Measurements from ENCODE around the gene GLG1. TPM values are rescaled to one million over a fixed set of nuclear protein-coding genes. Genes with fewer than 3 reads are reported as not detected.
A peak's percentile ranks its signal among the peaks of the same experiment; 100 is the strongest.

Gene GLG1
- total and polyA plus RNA-seq, 7 donors, result 19.7 to 107 (median 60.1) TPM

DNA sequence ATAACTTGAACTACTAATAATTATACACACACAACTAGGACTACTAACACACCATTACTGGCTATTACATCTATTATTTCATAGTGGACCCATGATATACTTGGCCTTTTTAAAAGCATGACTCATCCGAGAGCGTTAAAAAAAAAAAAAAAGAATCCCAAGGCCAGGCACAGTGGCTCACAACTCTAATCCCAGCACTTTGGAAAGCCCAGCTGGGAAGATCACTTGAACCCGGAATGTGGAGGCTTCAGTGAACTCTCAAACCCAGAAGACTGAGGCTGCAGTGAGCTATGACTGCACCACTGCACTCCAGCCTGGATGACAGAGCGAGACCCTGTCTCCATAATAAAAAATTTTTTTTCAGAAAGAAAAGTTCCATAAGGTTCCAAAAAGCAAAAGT, 3.1 kb downstream of the GLG1 start:
- Histone ChIP-seq H3K4me1 (peaks cover 57% of the 10 kb centered on the region), H3K4me3 (peak overlapping the region; percentile 75), H3K27me3 (ENCODE audit: insufficient read depth in 3 of 3, low read length in 2 of 3) (no peaks in the 10 kb centered on the region), H3K36me3 (ENCODE audit: insufficient read depth in 1 of 2, low read depth in 1 of 2) (no peaks in the 10 kb centered on the region), H3K27ac (peak overlapping the region; percentile 93), H3K9me3 (no peaks in the 10 kb centered on the region)
- DNase-seq (no peak), ATAC-seq (peak in 3 of 4 donors; percentile 38 to 58 (median 48))
- TF ChIP-seq, protein P1, sequence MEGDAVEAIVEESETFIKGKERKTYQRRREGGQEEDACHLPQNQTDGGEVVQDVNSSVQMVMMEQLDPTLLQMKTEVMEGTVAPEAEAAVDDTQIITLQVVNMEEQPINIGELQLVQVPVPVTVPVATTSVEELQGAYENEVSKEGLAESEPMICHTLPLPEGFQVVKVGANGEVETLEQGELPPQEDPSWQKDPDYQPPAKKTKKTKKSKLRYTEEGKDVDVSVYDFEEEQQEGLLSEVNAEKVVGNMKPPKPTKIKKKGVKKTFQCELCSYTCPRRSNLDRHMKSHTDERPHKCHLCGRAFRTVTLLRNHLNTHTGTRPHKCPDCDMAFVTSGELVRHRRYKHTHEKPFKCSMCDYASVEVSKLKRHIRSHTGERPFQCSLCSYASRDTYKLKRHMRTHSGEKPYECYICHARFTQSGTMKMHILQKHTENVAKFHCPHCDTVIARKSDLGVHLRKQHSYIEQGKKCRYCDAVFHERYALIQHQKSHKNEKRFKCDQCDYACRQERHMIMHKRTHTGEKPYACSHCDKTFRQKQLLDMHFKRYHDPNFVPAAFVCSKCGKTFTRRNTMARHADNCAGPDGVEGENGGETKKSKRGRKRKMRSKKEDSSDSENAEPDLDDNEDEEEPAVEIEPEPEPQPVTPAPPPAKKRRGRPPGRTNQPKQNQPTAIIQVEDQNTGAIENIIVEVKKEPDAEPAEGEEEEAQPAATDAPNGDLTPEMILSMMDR (IDR thresholded peaks at IDR 0.05), result no peak
- 40 to 50% (median 44%) methylated on average over 4 of the region's 4 CpGs for WGBS, 3 donors
- intact Hi-C loops (cut with DNase I), result loop anchor here in 1 of 2 donors (10.0 kb wide), 1 partner anchor 61 kb away; the partner anchor contains the start of gene RFWD3

DNA sequence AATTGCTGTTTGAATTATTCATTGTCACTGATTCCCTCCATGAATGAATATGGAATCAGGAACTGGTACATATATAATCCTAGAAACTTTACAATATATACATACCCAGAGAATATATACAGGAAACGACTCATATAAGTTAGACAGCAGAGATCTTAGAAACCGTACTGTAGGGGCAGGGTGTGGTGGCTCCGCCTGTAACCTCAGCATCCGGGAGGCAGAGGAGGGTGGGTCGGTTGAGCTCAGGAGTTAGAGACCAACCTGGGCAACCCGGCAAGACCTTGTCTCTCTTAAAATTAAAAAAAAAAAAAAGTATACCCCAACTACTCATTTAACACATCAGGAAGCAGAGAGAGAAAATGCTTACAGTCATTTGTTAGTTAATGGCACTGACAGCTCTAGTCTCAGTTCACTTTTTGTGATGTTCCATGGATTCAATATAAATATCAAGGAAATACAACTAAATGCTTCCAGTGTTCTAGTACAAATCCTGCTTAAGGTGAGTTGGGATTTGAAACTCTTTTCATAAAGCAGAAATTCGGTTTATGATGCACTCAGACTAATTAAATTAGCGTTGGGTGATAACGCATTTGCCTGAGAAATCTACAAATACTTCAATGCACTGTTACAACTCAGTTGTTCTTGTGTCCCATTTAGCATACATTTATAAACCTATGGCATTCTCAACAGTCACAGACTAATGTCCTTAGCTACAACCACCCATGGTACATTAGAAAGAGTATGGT, 5.6 kb downstream of the GLG1 start:
- H3K36me3 ChIP-seq (ENCODE audit: insufficient read depth in 1 of 2, low read depth in 1 of 2), result no peaks in the 10 kb centered on the region
- no peak overlapping the region for H3K4me3 ChIP-seq
- ATAC-seq, result no peak
- peak overlapping the region; percentile 34 for H3K27ac ChIP-seq
- no peaks in the 10 kb centered on the region for H3K9me3 ChIP-seq
- H3K4me1 ChIP-seq, result peaks cover 48% of the 10 kb centered on the region
- H3K27me3 ChIP-seq (ENCODE audit: insufficient read depth in 3 of 3, low read length in 2 of 3), result no peaks in the 10 kb centered on the region
- intact Hi-C loops (cut with DNase I), result loop anchor here in 1 of 2 donors (10.0 kb wide), 1 partner anchor 64 kb away; the partner anchor contains the start of gene RFWD3
- TF ChIP-seq, protein P1 (IDR thresholded peaks at IDR 0.05), result no peak
- DNase-seq, result no peak
- 66 to 75% (median 73%) methylated on average over 9 of the region's 9 CpGs for WGBS, 3 donors

DNA sequence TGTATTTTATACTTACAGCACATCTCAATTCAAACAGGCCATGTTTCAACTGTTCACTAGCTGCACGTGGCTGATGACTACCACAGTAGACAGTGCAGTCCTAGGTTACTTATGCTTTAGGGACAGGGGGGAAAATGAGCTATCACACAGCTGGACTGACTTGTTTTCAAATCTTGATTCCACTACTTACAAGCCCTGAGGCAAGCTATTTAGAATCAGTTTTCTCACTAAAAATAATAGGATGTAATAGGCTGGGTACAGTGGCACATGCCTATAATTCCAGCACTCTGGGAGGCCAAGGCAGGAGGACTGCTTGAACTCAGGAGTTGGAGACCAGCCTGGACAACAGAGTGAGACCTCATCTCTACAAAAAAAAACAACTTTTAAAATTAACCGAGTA, 10.3 kb downstream of the GLG1 start:
- DNase-seq, result no peak
- WGBS, 3 donors, result 87 to 95% (median 88%) methylated on average over 2 of the region's 2 CpGs
- H3K27me3 ChIP-seq (ENCODE audit: insufficient read depth in 3 of 3, low read length in 2 of 3), result no peaks in the 10 kb centered on the region
- H3K36me3 ChIP-seq (ENCODE audit: insufficient read depth in 1 of 2, low read depth in 1 of 2), result no peaks in the 10 kb centered on the region
- no peaks in the 10 kb centered on the region for H3K9me3 ChIP-seq
- no peak for ATAC-seq
- intact Hi-C loops (cut with DNase I), result no loop called here
- TF ChIP-seq, protein P1 (IDR thresholded peaks at IDR 0.05), result no peak
- H3K27ac ChIP-seq, result no peak overlapping the region
- peaks cover 22% of the 10 kb centered on the region for H3K4me1 ChIP-seq
- H3K4me3 ChIP-seq, result no peak overlapping the region

DNA sequence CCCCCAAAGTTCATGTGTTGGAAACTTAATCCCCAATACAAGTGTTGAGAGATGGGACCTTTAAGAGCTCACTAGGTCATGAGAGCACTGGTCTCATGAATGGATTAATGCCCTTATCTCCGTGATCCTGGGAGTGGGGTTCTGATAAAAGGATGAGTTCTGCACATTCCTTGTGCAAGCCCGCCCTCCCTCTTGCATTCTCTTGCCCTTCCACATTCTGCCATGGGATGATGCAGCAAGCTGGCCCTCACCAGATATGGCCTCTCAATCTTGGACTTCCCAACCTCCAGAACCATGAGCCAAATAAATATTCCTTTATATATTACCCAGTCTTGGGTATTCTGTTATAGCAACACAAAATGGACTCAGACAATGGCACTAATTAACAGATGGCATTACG, 14.1 kb downstream of the GLG1 start:
- H3K4me1 ChIP-seq, result peaks cover 21% of the 10 kb centered on the region
- ATAC-seq (no peak), DNase-seq (no peak)
- H3K27me3 ChIP-seq (ENCODE audit: insufficient read depth in 3 of 3, low read length in 2 of 3), result no peaks in the 10 kb centered on the region
- no peaks in the 10 kb centered on the region for H3K9me3 ChIP-seq
- WGBS, 3 donors, result 89 to 94% (median 93%) methylated on average over 3 of the region's 3 CpGs
- TF ChIP-seq, protein P1 (IDR thresholded peaks at IDR 0.05), result no peak
- no peaks in the 10 kb centered on the region for H3K36me3 ChIP-seq (ENCODE audit: insufficient read depth in 1 of 2, low read depth in 1 of 2)
- intact Hi-C loops (cut with DNase I), result no loop called here
- no peak overlapping the region for H3K27ac ChIP-seq
- no peak overlapping the region for H3K4me3 ChIP-seq

Measured in psoas muscle (tissue), 8 donors.